NCI-H1694 treated with DMSO at 0.1 percent for 48 hours (cell line): ENCODE results near the gene HIVEP3.

Experiments used
- DNase-seq: peaks from one replicate; lab custom pipeline; 2025; lab: John Stamatoyannopoulos, UW

HIVEP3 gene

DNA sequence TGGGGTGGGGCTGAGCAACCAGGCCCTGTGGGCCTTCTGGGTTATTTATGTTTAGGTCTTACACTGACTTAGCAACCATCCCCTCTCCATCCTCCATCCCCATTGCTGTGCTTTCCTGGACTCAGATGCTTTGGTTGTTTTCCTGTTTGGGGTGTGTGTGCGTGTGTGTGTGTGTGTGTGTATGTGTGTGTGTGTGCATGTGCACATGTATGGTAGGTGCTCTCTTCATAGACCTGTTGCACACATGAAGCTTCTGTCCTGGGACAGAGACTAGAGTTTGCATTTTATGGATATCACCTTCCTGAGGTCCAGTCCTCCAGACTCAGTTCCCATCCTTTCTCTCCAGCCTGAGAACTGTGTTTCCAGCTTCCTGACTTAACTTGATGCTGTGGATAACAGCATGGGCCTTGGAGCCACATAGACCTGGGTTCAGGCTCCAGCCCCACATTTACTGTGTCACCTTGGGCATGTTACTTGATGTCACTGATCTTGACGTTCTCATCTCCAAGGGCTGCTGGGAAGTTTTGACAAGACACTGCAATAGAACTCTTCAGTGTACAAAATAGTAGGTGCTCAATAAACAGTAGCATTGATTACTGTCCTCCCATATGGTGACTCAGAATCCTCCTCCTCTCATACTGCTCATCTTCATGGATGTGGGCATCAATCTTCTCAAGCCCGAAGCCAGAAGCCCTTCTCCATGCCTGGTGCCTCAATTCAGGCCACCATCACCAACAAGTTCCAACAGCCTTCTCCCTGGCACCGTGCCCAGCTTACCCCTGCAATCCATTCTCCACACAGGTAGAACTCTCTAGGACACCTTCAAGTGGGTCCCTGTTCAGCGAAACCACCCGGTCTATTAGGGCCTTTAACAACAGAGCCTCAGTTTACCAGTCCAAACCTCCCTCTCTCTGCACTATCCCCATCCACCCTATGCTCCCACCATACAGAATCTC is 252.5 kb downstream of the HIVEP3 start:
- no peak for DNase-seq

DNA sequence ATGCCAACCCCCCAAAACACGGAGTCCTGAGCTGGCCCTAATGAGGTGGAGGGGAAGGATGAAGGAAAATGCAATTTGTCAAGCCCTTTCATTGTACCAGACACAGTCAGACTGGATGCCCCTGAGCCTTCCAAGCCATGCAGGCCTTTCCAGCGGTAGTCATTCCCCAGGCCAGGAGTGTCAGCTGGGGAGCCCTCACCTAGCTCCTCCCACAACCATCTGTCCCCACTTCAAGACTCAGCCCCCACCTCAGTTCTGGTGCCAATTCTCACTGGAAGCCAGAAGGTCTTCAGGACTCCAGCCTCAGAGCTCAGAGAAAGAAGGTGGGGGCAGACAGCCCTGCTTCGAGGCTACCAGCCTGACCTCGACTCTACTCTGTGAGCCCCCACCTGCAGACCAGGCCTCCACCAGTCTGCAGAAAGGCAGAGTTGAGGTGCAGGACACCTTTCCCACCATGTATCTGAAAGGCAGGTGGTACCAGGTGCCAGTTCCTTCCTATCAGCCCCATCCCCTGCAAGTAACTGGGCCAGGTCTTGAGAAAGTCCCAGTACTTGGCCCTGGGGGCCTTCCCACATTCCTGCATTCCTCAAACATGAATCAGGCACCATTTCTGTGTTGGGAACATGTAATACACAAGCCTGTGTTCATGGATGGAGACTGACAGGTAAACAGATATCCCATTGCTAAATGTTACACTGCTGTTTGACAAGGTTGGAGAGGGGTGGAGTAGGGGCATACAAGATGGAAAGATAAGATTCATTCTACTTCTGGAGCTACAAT is 253.7 kb downstream of the HIVEP3 start:
- DNase-seq, result peak; percentile 81

DNA sequence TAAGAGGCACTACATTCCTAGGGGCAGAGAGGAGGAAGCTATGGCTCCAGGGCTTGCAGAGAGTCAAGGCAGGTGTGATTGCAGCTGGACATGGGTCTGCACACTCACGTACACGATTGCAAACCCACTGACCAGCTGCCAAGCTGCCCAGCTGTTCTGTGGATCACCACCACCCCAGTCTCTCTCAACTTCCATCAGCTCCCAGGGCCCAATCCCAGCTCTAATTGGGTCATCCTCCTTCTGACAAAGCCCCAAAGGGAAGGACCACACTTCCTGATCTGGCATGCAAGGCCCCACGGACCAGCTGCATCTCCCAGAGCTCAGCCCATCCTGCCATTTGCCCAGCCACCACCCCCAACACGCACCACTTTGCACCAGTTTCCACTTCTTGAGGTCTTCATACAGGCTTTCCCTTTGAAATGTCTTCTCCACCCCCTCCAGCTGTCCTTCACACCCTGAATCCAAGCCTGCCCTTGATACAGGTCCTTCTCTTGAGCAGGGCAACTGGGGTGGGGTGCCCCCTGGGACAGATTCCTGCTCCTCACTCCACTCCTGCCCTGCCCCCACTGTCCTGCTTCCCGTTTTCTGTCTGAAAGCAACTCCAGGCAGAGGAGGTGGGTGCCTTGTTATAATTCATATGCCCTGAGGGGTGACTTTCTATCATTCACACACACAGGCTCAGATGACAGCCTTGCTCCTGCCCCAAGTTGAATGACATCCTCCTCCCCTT is 254.9 kb downstream of the HIVEP3 start:
- no peak for DNase-seq

DNA sequence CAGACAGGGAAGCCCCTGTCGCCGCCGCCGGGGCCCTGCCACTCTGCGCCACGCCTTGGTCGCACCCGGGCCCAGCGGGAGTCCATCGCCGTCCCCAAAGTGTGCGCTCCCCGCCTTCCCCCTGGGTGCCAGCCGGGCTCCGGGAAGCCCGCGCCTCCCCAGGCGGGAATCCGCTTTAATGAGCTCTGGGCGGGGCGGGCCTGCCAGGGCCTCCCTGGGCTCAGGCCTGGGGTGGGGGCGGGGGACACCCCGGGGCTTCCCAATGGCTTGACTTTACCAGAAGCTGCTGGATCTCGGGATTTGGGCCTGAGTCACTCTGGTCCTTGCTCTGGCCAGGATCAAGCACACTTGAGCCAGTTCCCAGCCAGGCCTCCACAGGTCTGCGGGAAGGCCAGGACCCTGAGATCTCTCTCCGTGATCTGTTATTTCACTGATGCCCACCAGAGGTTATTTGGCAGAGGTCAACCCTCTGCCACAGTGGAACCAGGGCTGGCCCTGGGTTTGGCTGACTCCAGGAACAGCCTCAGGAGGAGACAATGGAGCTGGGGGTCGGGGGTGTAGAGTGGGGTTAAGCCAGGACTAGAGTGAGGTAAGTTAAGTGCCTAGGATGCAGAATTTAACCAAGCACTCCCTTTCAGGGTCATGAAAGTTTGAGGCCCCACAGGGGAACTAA is 255.8 kb downstream of the HIVEP3 start:
- no peak for DNase-seq

DNA sequence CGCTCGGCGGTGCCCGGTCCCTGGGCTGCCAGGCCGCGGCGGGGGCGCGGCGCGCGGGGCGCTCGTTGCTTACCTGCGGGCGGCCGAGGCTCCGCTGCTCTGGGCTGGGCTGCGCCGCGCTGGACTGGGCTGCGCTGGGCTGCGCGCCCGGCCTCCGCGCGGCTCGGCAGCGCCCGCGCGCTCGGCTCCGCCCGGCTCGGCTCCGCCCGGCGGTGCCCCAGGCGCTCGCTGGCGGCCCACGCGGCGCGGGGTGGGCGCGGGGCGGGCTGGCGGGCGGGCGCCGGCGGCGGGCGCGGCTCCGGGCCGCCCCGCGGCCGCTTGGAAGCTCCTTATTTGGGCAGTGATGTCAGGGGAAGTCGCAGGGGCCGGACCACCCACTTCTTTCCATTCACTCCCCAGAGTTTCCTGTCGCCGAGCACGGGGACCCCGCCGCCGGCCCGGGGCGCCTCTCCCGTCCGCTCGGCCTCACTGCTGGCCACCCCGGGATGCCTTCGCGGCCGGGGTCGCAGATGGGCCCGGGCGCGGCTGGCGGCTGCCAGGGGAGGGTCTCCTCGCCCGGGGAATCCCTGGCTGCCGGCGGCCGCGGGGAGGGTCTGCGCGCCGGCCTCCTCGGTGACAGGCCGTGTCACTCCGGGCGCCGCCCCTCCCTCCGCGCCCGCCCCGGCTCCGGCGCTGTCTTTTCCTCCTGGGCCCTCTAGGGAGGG is 256.5 kb downstream of the HIVEP3 start:
- DNase-seq, result peak; percentile 46

DNA sequence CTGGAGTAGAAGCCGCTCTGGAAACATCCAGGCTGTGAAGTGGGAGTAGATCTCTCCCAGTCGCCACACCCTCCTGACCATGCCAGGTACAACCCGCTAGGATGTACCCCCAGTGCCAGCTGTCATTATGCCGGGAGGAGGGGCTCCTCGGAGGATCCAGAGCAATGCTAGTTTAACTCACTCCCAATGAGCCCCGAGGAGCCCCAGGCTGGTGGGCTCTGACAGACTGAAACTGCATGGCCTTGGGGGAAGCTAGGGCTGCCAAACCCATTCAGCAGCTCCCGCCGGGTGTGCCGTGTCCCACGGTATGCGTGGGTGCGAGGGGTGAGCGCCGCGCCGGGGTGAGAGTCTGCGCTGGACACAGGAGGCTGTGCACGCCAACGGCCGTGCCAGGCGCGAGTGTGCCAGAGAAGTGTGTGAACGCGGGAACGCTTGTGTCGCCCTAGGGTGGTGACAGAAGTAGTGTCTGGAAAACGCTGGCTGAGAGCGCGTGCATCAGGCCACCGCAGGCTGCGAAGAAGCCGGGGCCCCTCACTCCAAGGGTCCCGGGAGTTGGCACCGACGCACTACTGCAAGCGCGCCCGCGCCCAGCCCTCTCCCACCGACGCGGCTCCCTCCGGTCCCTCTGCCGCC is 257.2 kb downstream of the HIVEP3 start:
- DNase-seq, result peak; percentile 11

DNA sequence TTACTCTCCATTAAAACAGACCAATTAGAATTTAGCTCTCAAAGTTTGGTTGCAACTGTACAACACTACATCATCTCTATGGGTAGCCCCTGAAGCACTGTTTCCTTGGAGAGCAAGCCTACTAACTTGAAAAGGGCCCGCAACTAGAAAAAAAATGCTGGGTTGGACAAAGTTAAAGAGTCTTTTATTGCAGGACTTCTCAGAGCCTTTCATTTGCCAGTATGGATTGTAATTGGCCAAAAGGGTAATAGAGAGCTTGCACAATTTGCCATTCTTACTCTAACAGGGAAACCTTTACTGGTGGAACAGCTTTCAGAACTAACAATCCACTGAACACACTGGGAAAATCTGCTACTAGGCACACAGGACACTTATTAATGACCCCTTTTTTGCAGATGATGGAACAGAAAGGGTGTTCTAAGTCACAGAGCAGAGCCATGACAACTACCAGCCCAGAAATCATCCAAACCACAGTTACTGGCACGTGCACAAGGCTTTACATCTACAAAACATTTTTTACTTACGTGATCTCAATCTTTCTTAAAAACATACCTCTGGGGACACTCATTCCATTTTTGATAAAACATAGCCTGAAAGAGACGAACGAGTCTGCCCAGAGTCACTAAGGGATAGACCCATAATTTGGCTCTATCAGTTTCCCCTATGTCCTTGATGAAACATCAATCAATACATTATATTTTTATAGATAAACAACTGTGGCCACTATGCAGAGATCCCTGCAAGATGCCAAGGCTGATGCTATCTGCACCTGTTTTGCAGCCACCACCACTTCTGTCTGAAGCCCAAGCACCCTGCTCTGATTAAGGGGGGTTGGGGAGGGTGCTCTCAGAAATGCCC is 257.9 kb downstream of the HIVEP3 start:
- no peak for DNase-seq

DNA sequence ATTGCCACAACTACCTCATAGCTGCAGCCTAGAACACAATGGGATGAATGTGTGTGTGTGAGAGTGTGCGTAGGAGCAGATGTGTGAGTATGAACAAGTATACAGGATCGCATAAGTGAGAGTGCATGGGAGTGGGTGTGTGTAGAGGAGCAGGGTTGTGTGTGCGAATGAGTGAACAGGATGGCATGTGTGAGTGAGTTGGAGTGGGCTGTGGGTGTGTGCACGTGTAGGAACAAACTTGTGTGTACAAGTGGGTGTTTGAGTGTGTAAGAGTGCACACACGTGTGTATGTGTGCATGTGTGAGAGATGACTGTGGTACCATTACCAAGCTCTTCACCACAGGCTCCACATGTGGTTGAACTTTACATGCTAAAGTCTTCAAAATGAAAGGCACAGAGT is 258.8 kb downstream of the HIVEP3 start:
- no peak for DNase-seq

DNA sequence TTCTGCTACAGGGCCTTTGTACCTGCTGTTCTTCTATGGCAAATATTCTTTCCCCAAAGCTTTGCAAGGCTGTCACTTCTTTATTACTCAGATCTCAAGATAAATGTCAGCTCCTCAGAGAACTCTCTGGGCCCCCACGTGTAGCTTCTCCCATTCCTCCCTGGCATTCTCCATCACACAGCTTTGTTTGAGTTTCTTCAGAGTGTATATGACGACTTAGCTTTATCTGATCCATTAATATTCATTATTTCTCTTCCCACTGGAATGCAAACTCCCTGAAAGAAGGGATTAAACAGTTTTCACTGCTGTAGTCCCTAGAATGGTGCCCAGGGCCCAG is 259.6 kb downstream of the HIVEP3 start:
- DNase-seq, result no peak

DNA sequence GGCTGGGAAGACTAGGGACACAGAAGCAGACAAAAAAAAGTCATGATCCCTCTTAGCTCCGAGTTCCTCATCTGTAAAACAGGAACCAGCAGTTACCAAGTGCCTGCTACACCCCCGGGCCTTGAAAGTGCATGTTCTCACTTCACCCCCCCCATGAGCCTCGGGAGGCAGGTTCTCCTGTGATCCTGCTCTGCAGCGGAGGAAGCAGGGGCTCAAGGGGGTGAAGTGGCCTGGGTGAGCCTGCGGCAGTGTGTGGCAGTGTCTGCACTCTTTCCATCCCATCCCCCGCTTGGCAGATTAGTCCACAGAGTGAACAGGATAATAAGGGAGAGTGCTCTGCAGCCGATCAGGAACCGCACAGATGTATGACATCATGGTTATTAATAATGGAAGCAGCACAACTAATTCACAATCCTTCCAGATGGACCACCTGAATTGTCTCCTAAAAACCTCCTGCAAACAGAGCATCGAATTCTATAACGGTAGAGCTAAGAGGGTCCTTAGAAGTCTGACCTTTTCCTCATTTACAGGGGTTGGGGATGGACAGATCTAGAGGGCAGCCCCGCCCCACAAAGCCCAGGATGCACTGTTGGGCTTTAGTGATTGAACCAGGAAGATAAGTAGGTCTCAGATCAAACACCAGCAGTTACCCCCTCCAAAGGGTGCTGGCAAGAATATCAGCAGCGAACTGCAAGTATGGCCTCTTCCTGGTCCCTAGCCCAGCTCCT is 260.1 kb downstream of the HIVEP3 start:
- DNase-seq, result no peak

DNA sequence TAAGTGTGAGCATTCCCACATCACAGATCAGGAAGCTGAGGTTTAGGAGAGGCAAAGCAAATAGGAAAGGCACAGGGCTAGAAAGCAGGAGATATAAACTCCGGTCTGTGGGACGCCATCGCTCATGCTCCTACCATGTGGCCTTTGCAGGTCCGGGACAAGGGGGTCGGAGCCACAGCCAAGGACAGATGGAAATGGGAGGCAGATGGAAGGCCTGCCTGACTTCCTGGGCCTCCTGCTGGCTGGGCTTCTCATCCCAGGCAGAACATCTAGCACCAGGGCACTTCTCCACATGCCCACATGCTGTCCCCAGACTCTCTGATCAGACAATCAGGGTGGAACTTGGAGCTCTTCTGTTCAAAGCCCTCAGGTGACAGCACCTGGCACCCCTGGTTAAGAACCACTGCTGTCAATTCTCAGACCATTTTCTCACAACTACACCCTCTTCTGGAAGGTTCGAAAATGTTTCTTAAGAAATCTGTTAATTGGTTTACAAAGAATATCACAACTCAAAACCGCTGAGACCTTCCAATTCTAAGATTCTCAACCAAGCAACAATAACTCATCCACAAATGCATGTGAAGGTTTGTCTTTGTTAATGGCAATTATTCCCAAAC is 260.9 kb downstream of the HIVEP3 start:
- peak; percentile 14 for DNase-seq

DNA sequence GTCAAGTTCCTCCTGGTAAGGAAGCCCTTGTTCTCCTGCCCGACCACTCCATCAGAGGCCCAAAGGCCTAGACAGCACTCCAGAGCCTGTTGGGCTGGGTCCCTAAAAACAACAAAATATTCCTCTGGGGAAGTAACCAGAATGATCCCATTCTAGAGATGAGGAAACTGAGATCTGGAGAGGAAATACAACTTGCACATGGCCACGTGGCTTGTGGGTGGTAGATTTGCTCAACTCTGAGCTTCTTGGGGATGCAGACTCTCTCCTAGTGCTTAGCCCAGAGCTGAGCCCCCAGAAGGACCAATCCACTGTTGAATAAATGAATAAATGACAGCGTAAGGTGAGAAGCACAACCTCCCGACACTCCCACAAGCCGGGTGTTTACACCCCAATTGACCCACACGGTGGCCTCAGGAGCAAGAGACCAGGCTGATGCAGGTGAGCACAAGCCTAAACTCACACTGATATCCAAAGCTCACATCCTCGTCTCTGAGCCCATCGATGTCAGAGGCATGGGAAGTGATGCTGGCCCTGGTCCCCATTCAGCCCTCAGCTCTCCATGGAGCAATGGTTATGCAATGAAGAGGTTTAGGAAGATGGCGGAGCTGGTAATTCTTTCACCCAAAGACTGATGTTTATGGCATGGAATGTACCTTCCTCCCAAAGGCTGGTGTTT is 261.8 kb downstream of the HIVEP3 start:
- no peak for DNase-seq

DNA sequence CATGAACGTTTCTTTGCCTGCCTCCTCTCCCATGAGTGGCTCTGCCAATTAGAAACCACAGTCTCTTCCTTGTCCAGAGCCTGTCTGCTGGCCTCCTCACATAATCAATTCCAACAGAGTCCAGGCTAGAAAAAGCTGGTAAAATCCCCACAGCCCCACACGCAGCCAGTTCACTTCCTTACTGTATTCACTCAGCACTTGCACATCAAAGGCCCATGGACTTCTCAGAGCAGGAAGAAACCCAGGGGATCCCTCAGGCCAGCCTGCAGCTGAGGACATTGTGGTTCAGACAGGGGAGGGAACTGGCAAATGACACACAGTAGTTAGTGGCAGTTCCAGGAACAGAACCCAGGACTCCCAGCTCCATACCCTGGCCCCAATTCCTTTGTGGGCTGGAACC is 262.7 kb downstream of the HIVEP3 start:
- DNase-seq, result no peak

DNA sequence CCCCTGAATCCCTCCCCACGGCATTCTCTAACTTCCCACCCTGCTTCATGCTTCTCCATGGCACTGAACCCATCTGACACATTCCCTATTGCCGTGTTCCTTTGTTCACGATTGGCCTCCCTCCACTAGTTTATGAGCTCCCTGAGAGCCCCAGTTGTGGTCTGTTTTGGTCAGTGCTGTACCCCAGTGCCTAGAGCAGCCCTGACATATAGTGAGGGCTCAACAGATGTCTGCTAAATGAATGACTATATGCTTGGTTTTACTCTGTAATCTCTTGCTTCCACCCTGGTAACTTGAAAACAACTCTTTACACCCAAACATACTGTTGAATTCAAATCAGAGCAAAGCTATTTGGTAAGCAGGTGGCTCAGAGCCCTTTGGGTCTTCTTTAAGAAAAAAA is 263.1 kb downstream of the HIVEP3 start:
- DNase-seq, result no peak

DNA sequence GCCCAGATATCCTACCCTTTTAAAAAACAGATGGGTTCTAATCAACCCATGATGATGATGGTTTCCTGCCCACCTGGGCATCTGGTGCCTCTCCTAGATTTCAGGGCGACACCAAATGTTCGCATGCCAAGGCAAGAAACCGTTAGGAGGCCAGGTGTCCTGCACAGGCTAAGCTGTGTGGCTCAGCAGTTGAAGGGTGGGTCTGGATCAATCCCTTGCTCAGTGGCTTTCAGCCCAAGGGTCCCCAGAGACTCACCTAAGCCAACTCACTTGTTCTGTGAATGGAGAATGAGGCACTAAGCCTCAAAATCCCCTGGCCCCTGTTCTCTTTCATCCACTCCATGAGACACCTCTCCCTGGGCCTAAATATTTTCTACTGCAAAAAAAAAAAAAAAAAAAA is 265.1 kb downstream of the HIVEP3 start:
- no peak for DNase-seq

DNA sequence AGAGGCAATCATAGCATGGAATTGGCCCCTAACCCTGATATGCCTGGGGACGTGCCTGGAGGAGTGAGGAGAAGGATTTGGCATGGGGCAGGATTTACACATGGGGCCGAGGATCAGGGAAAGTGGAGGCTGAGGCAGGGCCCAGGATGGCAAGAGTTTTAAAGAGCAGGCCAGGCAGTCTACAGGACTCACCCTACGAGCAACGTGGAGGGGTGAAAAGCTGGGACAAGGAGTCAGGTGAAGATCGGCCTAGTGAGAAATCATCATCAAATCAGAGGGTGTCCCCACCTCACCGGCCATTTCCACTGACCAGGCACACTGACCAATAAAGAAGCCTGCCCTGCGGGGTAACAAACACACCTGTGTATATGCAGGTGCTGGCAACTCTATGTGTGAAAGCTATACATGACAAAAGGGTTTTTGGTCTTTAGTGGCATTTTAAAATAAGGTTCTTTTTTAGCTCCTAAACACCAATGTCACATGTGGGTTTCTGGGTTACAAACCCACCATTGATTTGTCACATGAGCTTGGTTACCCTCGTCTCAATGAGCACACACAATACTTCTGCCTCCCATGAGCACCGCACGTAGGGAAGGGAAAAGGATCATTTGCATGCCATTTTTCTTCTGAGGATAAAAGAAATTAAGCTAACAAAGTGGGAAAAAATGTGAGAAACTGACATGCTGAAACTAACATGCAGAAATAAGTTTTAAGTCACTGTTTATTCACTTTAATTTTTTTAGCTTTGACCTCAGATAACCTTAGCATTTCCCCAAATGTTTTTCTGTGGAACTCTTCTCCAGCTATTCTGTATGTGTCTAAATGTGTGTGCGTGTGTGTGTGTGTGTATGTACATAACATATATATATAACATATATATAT is 266.1 kb downstream of the HIVEP3 start:
- DNase-seq, result no peak
